ENCODE measurements around the gene ADAMTSL5.
"Not testable (repeated sequence)": the region's sequence is repeated elsewhere in the genome, so short reads cannot be mapped to it uniquely, and the experiment has no call there.

Gene ADAMTSL5

DNA sequence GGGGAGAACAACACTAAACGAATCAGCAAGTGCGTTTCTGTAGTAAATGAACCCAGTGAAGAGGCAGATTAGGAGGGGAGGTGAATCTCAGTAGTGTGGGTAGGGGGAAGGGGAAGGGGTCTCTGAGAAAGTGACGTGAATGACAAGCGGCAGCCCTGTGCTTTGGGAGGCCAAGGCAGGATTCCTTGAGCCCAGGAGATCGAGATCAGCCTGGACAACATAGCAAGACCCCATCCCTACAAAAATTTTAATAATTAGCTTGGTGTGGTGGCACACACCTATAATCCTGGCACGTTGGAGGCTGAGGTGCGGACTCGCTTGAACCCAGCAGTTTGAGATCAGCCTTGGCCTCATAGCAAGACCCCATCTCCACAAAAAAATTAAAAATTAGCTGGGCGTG is 19.2 kb upstream of the ADAMTSL5 start:
- in situ Hi-C loops (cut with MboI; ENCODE audit: low pct_unique_long_range_greater_than_20kb, low sequenced_read_pairs) = no loop called here
- DNase-seq = no peak

DNA sequence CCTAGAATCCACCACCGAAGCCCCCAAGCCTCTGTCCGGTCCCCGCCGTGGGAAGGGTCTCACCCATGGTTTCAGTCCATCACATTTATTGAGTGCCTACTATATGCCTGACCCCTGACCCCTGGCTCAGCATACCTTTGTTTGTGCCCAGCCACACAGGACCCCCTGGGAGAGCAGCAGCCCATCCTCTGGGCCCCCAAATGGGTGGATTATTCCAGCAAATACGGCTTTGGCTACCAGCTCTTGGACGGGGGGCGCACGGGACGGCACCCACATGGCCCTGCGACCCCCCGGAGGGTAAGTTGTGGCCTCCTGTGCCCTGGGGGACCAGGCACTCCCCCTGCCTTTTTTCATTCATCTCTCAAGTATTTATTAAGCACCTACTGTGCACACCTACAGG is 18.8 kb upstream of the ADAMTSL5 start:
- in situ Hi-C loops (cut with MboI; ENCODE audit: low pct_unique_long_range_greater_than_20kb, low sequenced_read_pairs) = no loop called here

DNA sequence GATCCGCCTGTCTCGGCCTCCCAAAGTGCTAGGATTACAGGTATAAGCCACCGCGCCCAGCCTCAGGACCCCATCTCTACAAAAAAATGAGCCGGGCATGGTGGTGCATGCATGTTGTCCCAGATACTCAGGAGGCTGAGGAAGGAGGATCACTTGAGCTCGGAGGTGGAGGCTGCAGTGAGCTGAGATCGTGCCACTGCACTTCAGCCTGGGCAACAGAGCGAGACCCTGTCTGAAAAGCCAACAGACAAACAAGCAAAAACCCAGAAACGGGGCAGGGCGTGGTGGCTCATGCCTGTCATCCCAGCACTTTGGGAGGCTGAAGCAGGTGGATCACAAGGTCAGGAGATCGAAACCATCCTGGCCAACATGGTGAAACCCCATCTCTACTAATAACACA is 18.0 kb upstream of the ADAMTSL5 start:
- in situ Hi-C loops (cut with MboI; ENCODE audit: low pct_unique_long_range_greater_than_20kb, low sequenced_read_pairs); DNase-seq: not testable (repeated sequence)

More for the DNA sequence above, 18.8 kb upstream of the ADAMTSL5 start:
- DNase-seq = no peak

DNA sequence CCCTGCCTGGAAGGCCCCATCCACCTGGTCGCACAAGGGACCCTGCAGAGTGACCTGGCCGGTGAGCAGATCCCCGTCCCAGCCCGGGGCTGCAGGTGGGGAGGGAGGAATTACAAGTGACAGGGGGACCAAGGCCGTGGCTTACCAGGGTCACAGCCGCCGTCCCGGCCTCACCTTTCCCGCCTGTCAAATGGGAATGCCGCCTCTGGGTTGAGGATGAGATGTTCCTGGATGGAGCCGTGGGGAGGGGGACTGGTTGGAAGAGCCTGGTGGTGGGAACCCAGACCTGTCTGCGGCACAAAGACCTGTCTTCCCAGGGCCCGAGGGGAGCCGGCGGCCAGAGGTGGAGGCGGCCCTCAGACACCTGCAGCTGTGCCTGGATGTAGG is 16.6 kb upstream of the ADAMTSL5 start:
- in situ Hi-C loops (cut with MboI; ENCODE audit: low pct_unique_long_range_greater_than_20kb, low sequenced_read_pairs) = no loop called here
- DNase-seq = no peak

DNA sequence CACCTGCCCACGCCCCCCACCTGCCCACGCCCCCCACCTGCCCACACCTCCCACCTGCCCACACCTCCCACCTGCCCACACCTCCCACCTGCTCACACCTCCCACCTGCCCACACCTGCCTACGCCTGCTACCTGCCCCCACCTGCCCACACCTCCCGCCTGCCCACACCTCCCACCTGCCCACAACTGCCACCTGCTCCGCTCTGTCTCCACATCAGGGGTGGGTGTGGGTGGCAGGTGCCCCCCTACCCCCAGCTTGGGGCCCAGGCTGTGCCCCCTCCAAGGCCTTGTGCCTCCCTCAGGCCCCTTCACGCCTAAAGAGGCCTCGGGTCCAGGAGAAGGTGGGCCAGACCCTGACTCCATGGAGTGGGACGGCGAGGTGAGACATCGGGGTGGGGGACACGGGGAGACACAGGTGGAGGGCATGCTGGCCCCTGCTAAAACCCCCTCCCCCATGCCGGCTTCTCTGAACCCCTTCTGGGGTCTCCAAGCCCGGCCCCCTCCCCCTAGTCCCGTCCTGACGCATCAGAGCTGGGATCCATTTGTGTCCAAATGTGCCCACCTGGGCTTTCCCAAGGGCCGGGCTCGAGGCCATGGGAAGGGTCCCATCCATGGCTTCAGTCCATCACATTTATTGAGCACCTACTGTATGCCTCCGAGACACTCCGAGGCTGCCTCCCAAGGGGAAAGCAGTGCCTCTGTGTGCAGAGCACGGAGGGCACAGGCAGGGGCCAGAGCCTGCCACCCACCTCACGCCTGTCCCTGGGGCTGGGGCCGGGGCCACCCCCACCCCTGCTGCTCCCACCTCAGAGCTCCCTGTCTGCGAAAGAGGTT is 16.0 kb upstream of the ADAMTSL5 start:
- in situ Hi-C loops (cut with MboI; ENCODE audit: low pct_unique_long_range_greater_than_20kb, low sequenced_read_pairs) = no loop called here
- DNase-seq = no peak

DNA sequence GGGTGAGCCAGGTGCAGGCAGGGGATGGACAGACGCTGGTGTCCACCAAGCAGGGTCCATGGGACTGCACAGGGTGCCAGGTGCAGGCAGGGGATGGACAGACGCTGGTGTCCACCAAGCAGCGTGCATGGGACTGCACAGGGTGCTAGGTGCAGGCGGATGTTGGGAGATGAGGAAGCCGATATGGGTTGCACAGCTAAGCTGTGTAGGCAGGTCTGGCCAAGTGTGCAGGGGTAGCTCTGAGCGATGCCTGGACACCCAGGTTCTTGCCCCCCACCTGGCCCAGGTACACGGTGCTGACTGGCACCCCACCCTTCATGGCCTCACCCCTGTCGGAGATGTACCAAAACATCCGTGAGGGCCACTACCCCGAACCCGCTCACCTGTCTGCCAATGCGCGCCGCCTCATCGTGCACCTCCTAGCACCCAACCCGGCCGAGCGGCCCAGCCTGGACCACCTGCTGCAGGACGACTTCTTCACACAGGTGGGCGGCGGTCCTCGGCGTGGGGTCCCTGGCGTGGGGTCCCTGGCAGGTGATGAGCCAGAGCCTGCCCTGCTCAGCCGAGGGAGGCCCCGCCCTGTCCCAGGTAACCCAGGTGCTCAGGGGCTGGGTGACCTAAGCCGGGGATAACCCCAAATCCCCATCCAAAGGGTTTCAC is 15.0 kb upstream of the ADAMTSL5 start:
- in situ Hi-C loops (cut with MboI; ENCODE audit: low pct_unique_long_range_greater_than_20kb, low sequenced_read_pairs) = no loop called here
- no peak for DNase-seq

DNA sequence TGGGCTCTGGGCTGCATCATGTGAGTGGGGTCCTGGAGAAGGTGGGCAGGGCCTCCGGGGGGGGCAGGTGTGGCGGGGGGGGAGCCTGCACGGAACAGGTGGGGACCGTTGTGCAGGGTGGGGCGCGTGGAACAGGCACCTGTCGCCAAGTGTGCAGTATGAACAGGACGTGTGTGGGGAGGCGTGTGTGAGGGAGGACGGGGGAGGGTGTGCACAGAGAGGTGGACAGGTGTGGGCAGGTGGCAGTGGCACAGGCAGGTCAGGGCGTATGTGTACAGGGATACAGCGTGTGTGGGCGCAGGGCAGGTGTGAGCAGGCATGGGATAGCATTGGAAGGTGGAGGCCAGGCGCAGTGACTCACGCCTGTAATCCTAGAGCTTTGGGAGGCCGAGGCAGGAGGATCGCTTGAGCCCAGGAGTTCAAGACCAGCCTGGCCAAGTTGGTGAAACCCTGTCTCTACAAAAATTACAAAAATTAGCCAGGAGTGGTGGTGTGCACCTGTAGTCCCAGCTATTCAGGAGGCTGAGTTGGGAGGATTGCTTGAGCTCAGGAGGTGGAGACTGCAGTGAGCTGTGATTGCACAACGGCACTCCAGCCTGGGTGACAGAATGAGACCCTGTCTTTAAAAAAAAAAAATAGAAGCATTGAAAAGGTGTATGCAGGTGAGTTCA is 14.3 kb upstream of the ADAMTSL5 start:
- DNase-seq = no peak
- in situ Hi-C loops (cut with MboI; ENCODE audit: low pct_unique_long_range_greater_than_20kb, low sequenced_read_pairs) = no loop called here

DNA sequence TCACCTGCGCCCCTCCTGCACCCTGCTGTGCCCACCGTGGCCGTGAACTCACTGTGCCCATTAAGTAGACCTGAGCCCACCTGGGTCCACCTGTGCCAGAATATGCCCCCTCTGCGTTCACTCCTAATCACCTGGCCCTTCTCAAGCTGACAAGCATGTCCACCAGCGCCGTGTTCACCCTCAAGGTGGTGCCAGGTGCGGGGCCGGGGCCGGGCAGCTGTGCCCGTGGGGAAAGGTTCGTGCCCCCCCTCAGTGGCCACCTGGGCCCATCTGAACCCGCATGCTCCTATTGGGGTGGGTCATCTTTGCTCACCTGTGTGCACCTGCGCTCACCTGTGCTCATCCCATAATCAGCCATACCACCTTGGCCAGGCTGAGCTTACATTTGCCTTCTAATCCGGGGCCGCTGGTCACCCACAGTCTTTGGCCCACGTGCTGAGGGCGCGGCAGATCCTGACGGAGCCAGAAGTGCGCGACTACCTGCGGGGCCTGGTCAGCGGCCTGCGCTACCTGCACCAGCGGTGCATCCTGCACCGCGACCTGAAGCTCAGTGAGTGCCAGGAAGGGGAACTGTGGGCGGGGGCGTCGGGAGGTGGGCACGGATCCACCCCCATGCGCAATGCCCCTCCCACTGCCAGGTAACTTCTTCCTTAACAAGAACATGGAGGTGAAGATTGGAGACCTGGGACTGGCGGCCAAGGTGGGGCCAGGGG is 13.4 kb upstream of the ADAMTSL5 start:
- in situ Hi-C loops (cut with MboI; ENCODE audit: low pct_unique_long_range_greater_than_20kb, low sequenced_read_pairs) = no loop called here
- DNase-seq = no peak

DNA sequence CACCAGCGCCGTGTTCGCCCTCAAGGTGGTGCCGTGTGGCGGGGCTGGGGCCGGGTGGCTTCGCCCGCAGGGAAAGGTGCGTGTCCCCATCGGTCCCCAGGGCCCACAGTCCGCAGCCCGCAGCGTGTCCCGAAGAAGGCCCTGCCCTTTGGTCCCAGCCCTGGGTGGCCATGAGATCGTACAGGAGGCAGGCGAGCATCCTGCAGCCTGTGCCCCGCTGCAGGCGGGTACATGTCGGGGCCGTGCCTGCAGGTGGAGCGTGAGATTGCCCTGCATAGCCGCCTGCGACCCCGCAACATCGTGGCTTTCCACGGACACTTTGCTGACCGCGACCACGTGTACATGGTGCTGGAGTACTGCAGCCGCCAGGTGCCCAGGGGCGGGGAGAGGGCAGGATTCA is 12.5 kb upstream of the ADAMTSL5 start:
- no peak for DNase-seq
- in situ Hi-C loops (cut with MboI; ENCODE audit: low pct_unique_long_range_greater_than_20kb, low sequenced_read_pairs) = no loop called here

DNA sequence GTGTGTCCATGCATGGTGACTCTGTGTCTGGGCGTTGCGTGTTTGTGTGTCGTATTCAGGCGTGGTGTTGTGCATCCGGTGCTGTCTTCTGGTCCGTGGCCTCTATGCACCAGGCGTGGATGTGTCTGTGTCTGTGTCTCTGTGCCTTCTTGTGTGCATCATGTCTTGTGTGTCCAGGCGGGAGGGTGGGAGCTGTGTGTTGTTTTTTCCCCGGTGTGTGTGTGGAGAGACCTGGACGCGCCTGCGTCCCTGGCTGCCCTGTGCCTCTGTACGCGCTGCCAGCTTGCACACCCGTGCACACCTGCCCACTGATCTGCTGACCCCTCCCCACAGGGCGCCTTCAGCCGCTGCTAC is 12.1 kb upstream of the ADAMTSL5 start:
- no peak for DNase-seq
- in situ Hi-C loops (cut with MboI; ENCODE audit: low pct_unique_long_range_greater_than_20kb, low sequenced_read_pairs) = no loop called here

DNA sequence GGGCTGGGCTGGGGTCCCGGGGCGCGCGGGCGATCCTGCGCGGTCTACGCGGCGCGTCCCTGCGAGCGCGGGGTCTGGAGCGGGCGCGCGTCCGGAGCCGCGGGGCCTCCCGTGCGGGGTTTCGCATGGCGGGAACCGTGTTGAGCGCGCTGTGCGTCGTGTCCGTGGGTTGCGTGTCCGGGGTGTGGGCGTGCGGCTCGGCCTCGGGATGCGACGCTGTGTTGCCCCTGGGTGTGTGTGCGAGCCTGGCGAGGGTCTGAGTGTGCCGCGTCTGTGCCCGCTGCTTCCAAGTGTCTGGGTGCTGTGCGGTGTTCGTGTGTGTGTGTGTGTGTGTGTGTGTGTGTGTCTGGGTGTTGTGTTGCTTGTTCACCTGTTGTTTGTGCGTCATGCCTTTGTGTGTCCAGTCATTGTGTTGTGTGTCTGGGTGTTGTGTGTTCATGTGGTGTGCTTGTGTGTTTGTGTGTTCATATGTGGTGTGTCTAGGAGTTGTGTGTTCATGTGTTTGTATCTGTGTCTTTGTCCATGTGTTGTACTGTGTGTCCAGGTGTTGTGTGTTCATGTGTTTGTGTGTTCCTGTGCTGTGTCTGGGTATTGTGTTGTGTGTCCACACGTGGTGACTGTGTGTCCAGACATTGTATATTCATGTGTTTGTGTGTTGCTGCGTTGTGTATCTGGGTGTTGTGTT is 11.6 kb upstream of the ADAMTSL5 start:
- no peak for DNase-seq
- in situ Hi-C loops (cut with MboI; ENCODE audit: low pct_unique_long_range_greater_than_20kb, low sequenced_read_pairs) = no loop called here

DNA sequence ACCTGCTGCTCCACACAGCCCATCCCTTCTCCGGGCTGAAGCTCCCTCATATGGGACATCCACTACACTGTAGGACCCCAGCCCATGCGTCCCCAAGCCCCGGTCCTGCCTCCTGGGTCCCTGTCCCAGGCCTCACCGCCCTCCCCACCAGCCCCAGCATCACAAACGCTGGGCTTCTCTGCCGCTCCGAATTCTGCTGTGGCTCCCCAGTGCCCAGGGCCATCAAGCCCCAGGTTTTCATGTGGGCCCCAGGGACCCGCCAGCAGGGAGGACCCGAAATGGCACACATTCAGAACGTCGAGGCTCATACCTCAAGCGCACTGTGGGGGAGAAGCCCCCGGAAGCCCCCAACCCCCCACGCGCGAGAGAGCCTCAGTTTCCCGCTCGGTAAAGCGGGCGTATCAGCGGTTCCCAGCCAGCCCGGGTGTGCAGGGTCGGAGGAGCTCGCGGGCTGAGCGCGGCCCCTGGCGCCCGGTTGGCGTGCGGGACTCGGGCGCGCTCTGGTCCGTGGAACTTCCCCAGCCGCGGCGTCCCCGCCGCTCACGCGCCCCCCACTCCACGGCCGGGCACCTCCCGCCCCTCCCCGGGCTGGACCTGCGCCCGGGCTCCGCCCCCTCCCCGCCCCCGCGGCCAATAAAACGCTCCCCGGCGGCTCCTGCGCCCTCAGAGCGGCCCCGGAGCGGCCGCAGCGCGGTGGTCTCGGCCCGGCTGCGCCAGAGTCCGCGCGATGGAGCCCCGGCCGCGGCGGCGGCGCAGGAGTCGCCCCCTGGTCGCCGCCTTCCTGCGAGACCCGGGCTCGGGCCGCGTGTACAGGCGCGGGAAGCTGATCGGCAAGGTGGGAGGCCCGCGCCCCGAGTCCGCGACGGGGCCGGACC is 10.8 kb upstream of the ADAMTSL5 start, which contains the start of gene PLK5:
Gene PLK5 (plus strand): TSS at position 666 of the 875 bp plus-strand sequence. CDS start 2,920 bp downstream, outside the sequence.
- in situ Hi-C loops (cut with MboI; ENCODE audit: low pct_unique_long_range_greater_than_20kb, low sequenced_read_pairs) = no loop called here
- DNase-seq = no peak

DNA sequence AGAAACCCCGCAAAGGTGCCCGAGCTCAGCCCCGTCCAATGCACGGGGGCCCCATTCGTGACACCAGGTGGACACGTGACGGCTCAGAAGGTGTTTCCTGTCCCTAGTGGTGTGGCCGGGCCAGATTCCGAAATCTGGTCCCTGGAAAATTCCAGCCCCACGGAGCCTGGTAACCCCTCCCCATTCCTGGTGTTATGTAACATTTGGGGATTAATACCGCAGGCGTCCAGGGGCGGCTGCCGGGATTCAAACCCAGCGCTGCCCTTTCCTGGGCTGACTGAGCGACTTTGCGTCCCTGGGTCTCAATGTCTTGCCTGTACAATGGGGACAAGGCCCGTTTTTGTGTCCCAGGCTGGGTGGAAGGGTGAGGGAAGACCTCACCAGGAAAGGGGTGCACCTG is 10.0 kb upstream of the ADAMTSL5 start:
- in situ Hi-C loops (cut with MboI; ENCODE audit: low pct_unique_long_range_greater_than_20kb, low sequenced_read_pairs) = no loop called here
- DNase-seq = no peak

DNA sequence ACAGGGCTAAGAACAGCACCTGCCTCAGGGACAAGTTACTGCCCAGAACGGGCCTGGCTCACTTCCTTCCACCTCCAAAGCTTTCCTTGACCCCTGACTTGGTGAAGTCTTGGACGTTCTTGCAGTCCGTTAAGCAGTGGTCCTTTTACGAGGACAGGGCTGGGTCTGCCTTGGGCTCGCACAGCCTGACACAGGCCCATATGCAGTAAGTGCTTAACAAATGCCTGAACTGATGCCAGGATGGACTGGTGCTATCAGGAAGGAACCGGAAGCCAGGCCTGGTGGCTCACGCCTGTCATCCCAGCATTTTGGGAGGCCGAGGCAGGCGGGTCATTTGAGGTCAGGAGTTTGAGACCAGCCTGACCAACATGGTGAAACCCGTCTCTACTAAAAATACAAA is 9.2 kb upstream of the ADAMTSL5 start:
- in situ Hi-C loops (cut with MboI; ENCODE audit: low pct_unique_long_range_greater_than_20kb, low sequenced_read_pairs) = no loop called here
- no peak for DNase-seq

DNA sequence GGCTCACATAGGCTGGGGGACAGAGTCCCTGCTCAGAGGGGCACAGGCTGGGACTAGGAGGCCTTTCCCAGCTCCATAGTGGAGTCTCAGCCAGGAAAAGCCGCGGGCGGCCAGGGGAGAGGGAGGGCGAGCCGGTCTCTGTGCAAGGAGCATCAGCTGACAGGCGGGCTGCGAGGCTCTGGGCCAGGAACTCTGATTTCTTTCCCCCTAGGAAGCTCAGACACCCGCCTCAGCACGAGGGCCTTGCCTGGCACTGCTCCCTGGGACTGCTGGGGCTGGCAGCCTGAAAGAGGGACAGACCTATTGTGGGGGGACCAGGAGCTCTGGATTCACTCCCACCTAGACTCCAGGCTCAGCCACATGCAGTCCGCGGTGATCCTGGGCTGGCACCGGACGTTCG is 8.8 kb upstream of the ADAMTSL5 start:
- in situ Hi-C loops (cut with MboI; ENCODE audit: low pct_unique_long_range_greater_than_20kb, low sequenced_read_pairs) = no loop called here
- no peak for DNase-seq

DNA sequence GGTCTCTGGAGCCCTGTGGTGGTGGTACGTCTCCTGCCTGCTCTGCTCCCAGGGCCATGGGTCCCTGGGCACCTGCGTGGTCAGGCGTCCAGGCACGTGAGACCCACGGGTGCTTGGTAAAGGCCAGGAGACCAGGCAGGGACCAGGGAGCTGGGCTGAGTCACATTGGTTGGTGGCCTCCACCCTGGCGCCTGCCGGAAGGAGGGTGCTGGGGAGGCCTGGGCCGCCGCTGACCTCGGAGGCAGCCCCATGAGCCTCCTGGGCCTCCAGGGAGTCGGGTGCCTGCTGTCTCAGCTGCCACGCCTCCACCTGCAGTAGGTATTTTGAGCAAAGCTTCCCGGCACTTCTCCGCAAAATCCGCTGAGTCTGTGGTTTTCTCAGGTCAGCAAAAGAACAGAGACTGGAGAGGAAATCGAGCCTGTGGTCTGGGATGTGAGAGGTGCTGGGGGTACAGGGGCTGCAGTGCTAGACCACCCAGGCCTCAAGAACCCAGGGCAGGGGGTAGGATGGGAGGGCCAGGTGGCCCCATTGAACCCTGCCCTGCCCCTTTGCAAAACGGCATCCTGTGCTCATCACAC is 7.5 kb upstream of the ADAMTSL5 start:
- no peak for DNase-seq
- in situ Hi-C loops (cut with MboI; ENCODE audit: low pct_unique_long_range_greater_than_20kb, low sequenced_read_pairs) = no loop called here

DNA sequence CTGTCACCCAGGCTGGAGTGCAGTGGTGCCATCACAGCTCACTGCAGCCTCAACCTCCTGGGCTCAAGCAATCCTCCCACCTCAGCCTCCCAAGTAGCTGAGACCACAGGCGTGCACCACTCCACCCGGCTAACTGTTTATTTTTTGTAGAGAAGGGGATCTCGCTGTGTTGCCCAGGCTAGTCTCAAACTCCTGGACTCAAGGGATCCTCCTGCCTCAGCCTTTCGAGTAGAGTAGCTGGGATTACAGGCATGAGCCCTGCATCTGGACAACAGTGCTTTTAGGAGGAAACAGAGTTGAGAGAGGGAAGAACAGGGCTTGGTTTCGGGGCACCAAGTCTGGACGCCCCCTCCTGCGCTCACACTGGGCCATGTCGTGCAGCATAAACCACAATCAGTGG is 7.0 kb upstream of the ADAMTSL5 start:
- DNase-seq; in situ Hi-C loops (cut with MboI; ENCODE audit: low pct_unique_long_range_greater_than_20kb, low sequenced_read_pairs): not testable (repeated sequence)

DNA sequence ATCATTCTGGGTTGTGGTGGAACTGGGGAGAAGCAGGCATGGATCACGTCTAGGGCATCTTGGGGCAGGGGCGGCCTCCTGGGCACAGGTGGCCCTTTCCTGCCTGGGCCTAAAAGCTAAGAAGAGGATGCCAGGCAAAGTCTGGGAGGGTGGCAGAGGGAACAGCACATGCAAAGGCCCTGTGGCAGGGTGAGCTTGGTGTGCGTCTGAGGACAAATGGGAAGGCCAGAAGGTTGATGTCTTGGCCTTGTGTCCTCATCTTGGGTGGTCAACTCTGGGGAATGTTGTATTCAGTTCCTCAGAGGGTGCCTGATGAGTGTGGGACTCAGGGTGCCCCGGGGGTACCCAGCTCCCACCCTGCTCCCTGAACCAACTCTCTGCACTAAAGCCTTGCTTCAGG is 5.7 kb upstream of the ADAMTSL5 start:
- DNase-seq = no peak
- in situ Hi-C loops (cut with MboI; ENCODE audit: low pct_unique_long_range_greater_than_20kb, low sequenced_read_pairs) = no loop called here
